ENCODE data around the gene IFI30.
"Not testable (repeated sequence)": the region's sequence is repeated elsewhere in the genome, so short reads cannot be mapped to it uniquely, and the experiment has no call there.

The IFI30 gene

GRCh38 chr19:18152442-18152816 lies 21.2 kb upstream of the IFI30 start:
- Histone ChIP-seq H3K27me3 (no peaks in the 10 kb centered on the region), H3K9me3 (no peaks in the 10 kb centered on the region), H3K27ac (peak overlapping the region; percentile 97), H3K4me1 (peaks cover 40% of the 10 kb centered on the region), H3K9ac (peak overlapping the region; percentile 94), H3K36me3 (peaks cover 53% of the 10 kb centered on the region), H4K20me1 (peaks cover 32% of the 10 kb centered on the region), H3K4me3 (peak overlapping the region; percentile 92), H3K4me2 (peak overlapping the region; percentile 98)
- TF ChIP-seq Cebpa-rat (IDR thresholded peaks at IDR 0.05) = no peak

- H3K4me1 ChIP-seq = peaks cover 46% of the 10 kb centered on the region
- H3K27ac ChIP-seq = peak within 1 kb of the TSS; percentile 97
- H4K20me1 ChIP-seq = peaks cover 32% of the 10 kb centered on the region
- H3K27me3 ChIP-seq = no peaks in the 10 kb centered on the region
- no peaks in the 10 kb centered on the region for H3K9me3 ChIP-seq
- H3K4me2 ChIP-seq = peak within 1 kb of the TSS; percentile 98
- H3K36me3 ChIP-seq = peaks cover 47% of the 10 kb centered on the region
- peak within 1 kb of the TSS; percentile 92 for H3K4me3 ChIP-seq
- TF ChIP-seq Cebpa-rat (IDR thresholded peaks at IDR 0.05) = no peak
- peak within 1 kb of the TSS; percentile 94 for H3K9ac ChIP-seq
Observed at GRCh38 chr19:18152817-18153555, 20.6 kb upstream of the IFI30 start, which contains the start of gene PIK3R2. Gene PIK3R2 (plus strand): TSS chr19:18153163. CDS start chr19:18155880, 2,717 bp downstream.

GRCh38 chr19:18153556-18154134 lies 20.0 kb upstream of the IFI30 start:
- no peak for TF ChIP-seq Cebpa-rat (IDR thresholded peaks at IDR 0.05)
- Histone ChIP-seq H4K20me1 (peaks cover 32% of the 10 kb centered on the region), H3K27ac (peak overlapping the region; percentile 97), H3K4me1 (peaks cover 46% of the 10 kb centered on the region), H3K27me3 (no peaks in the 10 kb centered on the region), H3K36me3 (peaks cover 41% of the 10 kb centered on the region), H3K9ac (peak overlapping the region; percentile 94), H3K4me2 (peak overlapping the region; percentile 98), H3K4me3 (peak overlapping the region; percentile 92), H3K9me3 (no peaks in the 10 kb centered on the region)

DNA sequence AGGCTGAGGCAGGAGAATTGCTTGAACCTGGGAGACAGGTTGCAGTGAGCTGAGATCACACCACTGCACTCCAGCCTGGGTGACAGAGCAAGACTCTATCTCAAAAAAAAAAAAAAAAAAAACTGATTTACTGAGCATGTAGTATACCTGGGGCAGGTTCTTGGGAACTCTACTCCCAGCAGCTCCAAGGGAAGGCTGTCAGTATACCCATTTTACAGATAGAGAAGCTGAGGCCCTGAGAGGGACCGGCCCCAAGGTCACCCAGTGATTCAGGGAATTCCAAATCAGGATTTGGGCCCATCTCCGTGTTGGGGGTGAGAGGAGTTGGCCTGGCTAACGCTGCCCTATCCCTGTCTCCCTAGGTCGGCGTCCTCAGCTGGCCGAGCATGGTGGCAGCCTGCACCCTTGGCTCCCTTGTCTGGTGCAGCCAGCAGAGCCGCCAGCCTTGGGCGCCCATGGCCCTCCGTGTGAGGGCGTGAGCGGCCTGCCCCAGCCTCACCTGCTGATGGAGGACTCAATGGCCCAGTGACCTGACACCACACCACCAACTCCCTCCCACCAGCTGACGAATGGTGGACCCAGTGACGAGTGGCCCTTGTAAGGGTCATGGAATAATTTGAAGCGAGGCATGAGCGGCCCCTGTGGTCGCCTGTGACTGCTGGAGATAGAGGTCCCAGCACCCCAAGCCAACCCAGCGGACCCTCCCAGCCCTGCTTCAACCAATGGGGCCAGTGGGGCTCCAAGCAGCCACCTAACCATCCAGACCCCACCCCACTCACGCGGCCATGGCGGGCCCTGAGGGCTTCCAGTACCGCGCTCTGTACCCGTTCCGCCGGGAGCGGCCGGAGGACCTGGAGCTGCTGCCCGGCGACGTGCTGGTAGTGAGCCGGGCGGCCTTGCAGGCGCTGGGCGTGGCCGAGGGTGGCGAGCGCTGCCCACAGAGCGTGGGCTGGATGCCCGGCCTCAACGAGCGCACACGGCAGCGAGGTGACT lies 18.2 kb upstream of the IFI30 start:
- H3K27me3 ChIP-seq = no peaks in the 10 kb centered on the region
- H3K9me3 ChIP-seq = no peaks in the 10 kb centered on the region
- H3K36me3 ChIP-seq = peaks cover 27% of the 10 kb centered on the region
- no peak overlapping the region for H3K4me2 ChIP-seq
- peaks cover 32% of the 10 kb centered on the region for H4K20me1 ChIP-seq
- no peak overlapping the region for H3K27ac ChIP-seq
- H3K4me1 ChIP-seq = peaks cover 53% of the 10 kb centered on the region
- H3K9ac ChIP-seq = no peak overlapping the region; the same call in 1 of the 2 replicates
- no peak for TF ChIP-seq Cebpa-rat (IDR thresholded peaks at IDR 0.05)
- H3K4me3 ChIP-seq = no peak overlapping the region

DNA sequence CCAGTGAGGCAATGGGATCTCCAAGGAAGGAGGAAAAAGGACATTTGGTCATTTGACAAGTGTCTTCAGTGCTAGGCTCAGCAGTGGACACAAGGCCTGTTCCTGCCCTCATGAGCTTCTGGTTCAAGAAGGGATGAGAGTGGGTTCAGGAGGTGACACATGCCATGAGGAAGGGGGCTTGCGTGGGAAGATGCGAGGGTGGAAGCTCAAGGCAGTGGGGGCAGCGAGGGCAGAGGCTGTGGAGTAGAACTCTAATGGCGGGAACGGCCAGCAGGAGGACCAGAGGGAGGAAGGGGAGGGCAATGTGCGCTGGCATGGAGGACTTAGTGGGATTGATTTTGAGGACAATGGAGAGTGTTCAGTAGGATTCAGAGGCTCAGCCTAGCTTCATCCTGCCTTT lies 17.3 kb upstream of the IFI30 start:
- TF ChIP-seq Cebpa-rat (IDR thresholded peaks at IDR 0.05) = no peak

DNA sequence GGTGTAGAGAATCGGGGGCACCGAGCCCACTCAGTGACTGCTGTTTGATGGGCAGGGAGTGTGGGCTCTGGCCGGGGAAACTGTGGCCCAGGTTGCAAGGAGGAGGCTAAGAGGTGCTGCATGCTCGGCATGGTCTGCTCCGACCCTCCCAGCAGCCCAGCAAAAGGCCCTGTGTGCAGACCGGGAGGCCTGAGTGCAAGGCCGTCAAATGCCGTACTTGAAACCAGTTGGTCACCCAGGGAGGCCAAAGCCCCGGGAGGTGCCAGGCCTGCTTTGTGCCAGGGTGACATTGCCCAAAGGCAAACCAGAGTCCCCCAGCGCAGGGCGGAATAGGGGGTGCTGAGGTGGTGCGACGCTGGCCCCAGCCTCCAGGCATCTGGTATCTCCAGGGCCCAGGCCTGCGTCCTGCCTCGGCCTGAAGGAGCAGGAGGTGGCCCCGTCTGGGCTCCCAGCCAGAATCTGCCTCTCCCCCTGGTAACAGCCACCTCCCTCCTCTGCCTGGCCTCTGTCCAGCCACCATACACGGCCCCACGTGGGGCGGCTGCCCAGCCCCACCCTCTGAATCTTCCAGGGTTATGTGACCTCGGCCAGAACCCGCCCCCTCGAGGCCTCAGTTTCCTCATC lies 16.7 kb upstream of the IFI30 start:
- Histone ChIP-seq H3K27ac (peak overlapping the region; percentile 46), H3K27me3 (no peaks in the 10 kb centered on the region), H3K4me3 (no peak overlapping the region), H3K36me3 (peaks cover 23% of the 10 kb centered on the region), H3K9me3 (no peaks in the 10 kb centered on the region), H4K20me1 (peaks cover 32% of the 10 kb centered on the region), H3K9ac (peak overlapping the region; percentile 41), H3K4me2 (peak overlapping the region; percentile 66), H3K4me1 (peaks cover 55% of the 10 kb centered on the region)
- TF ChIP-seq Cebpa-rat (IDR thresholded peaks at IDR 0.05) = no peak

More for the DNA sequence above, 17.3 kb upstream of the IFI30 start:
- no peaks in the 10 kb centered on the region for H3K27me3 ChIP-seq
- peak overlapping the region; percentile 46 for H3K27ac ChIP-seq
- H3K9ac ChIP-seq = peak overlapping the region; percentile 41; the same call in 1 of the 2 replicates
- no peaks in the 10 kb centered on the region for H3K9me3 ChIP-seq
- H3K36me3 ChIP-seq = peaks cover 19% of the 10 kb centered on the region
- peak overlapping the region; percentile 66 for H3K4me2 ChIP-seq
- H3K4me3 ChIP-seq = no peak overlapping the region
- H3K4me1 ChIP-seq = peaks cover 57% of the 10 kb centered on the region
- peaks cover 32% of the 10 kb centered on the region for H4K20me1 ChIP-seq

DNA sequence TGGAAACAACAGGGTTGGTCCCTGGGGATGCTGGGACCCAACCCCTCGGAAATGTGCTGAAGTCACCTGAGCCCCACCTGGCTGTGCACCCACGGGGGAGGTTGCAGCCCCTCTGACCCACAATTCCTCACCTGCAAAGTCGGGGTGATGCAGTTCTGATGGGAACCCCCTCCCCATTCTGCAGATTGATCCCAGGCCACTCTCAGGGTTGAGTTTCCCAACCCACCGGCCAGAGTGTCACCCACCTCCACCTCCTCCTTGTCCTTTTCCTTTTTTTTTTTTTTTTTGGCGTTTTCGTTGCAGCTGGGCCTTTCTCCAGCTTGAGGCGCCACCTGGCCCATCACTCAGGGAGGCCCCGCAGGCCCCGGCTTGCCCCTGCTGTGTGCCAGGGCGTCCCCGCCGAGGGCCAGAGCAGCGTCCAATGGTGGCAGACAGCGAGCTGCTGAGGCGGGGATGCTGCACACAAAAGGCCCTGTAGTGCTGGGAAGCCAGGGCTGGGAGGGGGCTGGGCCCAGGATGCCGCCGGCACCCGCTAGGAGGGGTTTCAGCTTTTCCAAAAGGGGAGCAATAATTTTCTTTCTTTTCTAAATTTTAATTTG lies 16.0 kb upstream of the IFI30 start:
- no peak for TF ChIP-seq Cebpa-rat (IDR thresholded peaks at IDR 0.05)
- Histone ChIP-seq H3K4me1 (peaks cover 53% of the 10 kb centered on the region), H3K4me2 (peak overlapping the region; percentile 66), H3K9ac (peak overlapping the region; percentile 41; the same call in 1 of the 2 replicates), H3K27ac (peak overlapping the region; percentile 46), H3K27me3 (no peaks in the 10 kb centered on the region), H4K20me1 (peaks cover 32% of the 10 kb centered on the region), H3K9me3 (no peaks in the 10 kb centered on the region), H3K4me3 (no peak overlapping the region), H3K36me3 (peaks cover 29% of the 10 kb centered on the region)

DNA sequence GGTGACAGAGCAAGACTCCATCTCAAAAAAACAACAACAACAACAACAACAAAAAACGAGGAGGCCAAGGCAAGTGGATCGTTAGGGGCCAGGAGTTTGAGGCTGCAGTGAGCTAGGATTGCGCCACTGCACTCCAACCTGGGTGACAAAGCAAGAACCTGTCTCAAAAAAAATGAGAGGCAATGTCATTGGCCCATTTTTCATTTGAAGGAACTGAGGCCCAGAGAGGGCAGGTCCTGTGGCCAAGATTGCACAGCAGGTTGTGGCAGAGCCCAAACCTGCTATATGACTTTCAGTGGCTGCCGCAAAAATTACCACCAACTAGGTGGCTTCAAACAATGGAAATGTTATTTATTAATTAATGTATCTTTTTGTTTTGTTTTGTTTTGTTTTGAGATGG lies 15.1 kb upstream of the IFI30 start:
- Histone ChIP-seq H4K20me1 (peaks cover 32% of the 10 kb centered on the region), H3K36me3 (peaks cover 38% of the 10 kb centered on the region), H3K9me3 (no peaks in the 10 kb centered on the region), H3K4me2 (no peak overlapping the region), H3K4me3 (no peak overlapping the region), H3K27ac (no peak overlapping the region), H3K4me1 (peaks cover 53% of the 10 kb centered on the region), H3K9ac (no peak overlapping the region), H3K27me3 (no peaks in the 10 kb centered on the region)
- no peak for TF ChIP-seq Cebpa-rat (IDR thresholded peaks at IDR 0.05)

GRCh38 chr19:18159059-18159616 lies 14.5 kb upstream of the IFI30 start:
- not testable (repeated sequence) for H3K4me2 ChIP-seq, H3K9me3 ChIP-seq, H3K27ac ChIP-seq, H3K27me3 ChIP-seq, H3K4me3 ChIP-seq, H3K9ac ChIP-seq
- H4K20me1 ChIP-seq = peaks cover 26% of the 10 kb centered on the region
- H3K36me3 ChIP-seq = peaks cover 45% of the 10 kb centered on the region
- peaks cover 47% of the 10 kb centered on the region for H3K4me1 ChIP-seq
